ENCODE data around the gene ARID5A. TPM values are rescaled to one million over a fixed set of nuclear protein-coding genes. Genes with fewer than 3 reads are reported as not detected.

The ARID5A gene
- total and polyA plus RNA-seq, 2 of the 13 experiments (the other 11 are each of a cell fraction or from before 2014, with no cell fraction given): 6.0 to 9.5 TPM

- no peak for TF ChIP-seq TFE3 (CRISPR knock-in tag; IDR thresholded peaks at IDR 0.05)
- 0 out of 2 replicates have a peak, but pooled peaks have one; percentile 6 for TF ChIP-seq MED1 (CRISPR knock-in tag; IDR thresholded peaks at IDR 0.05)
- no peak for TF ChIP-seq ZNF235 (CRISPR knock-in tag; IDR thresholded peaks at IDR 0.05; ENCODE audit: borderline replicate concordance)
- TF ChIP-seq UBTF (CRISPR knock-in tag; IDR thresholded peaks at IDR 0.05): no peak
- no peak for TF ChIP-seq ZNF740 (CRISPR knock-in tag; IDR thresholded peaks at IDR 0.05)
- TF ChIP-seq NFE2L1 (CRISPR knock-in tag; IDR thresholded peaks at IDR 0.05; ENCODE audit: borderline replicate concordance): no peak
- no peak for TF ChIP-seq STAG1 (CRISPR knock-in tag; IDR thresholded peaks at IDR 0.05)
- TF ChIP-seq PRDM15 (CRISPR knock-in tag; IDR thresholded peaks at IDR 0.05): no peak
- peak; percentile 70 for TF ChIP-seq GATAD2A (CRISPR knock-in tag; IDR thresholded peaks at IDR 0.05)
- TF ChIP-seq ZNF256 (CRISPR knock-in tag; conservative IDR thresholded peaks at IDR 0.05): no peak
- TF ChIP-seq CHD2 (IDR thresholded peaks at IDR 0.05; ENCODE audit: low read depth, low read length): no peak
- TF ChIP-seq RFX5 (IDR thresholded peaks at IDR 0.05; ENCODE audit: low read depth, low read length): no peak
- no peak for TF ChIP-seq MIER3 (CRISPR knock-in tag; IDR thresholded peaks at IDR 0.05; ENCODE audit: borderline replicate concordance)
- peak; percentile 14; the same call in 1 of the 2 replicates for TF ChIP-seq POLR2G (IDR thresholded peaks at IDR 0.05; ENCODE audit: low read depth, low read length)
- no peak for TF ChIP-seq NPAS2 (CRISPR knock-in tag; IDR thresholded peaks at IDR 0.05; ENCODE audit: borderline replicate concordance)
- 0 out of 2 replicates have a peak, but pooled peaks have one; percentile 26 for TF ChIP-seq HNRNPL (IDR thresholded peaks at IDR 0.05; ENCODE audit: low read depth, low read length)
- no peak for TF ChIP-seq ZNF496 (CRISPR knock-in tag; IDR thresholded peaks at IDR 0.05; ENCODE audit: insufficient replicate concordance)
- TF ChIP-seq ZBTB39 (CRISPR knock-in tag; IDR thresholded peaks at IDR 0.05): peak; percentile 40; the same call in 1 of the 2 replicates
Observed at GRCh38 chr2:96550787-96551604, 14.4 kb downstream of the ARID5A start (continued).
